H1 (cell line): Measurements from ENCODE around the gene FBN1. TPM values are rescaled to one million over a fixed set of nuclear protein-coding genes. Genes with fewer than 3 reads are reported as not detected.

Experiments used
- CTCF ChIA-PET: fragments of 300-600 bp; sonication (Branson Sonifier 250); formaldehyde crosslinking; loops from one replicate; lab custom pipeline; 2021; ENCODE audit not compliant: partially characterized antibody; lab: Charles Lee
- POLR2A ChIA-PET: fragments of 300-600 bp; sonication (Branson Sonifier 250); formaldehyde crosslinking; loops from one replicate; lab custom pipeline; 2021; ENCODE audit warnings: inconsistent platforms; ENCODE audit not compliant: partially characterized antibody; lab: Charles Lee
- DNase-seq, 2 experiments: peaks; one replicate each; pipeline versions ENCODE4 v3.0.0 to v3.0.0-alpha.2; 2010 to 2022; ENCODE audit warnings: low spot score in 2 of 2, low read depth in 1 of 2, mixed read lengths in 1 of 2
- FAIRE-seq: peaks from 2 replicates; lab custom pipeline; 2011; peaks lifted over from hg19 to GRCh38; lab: Jason Lieb, UNC
- H2AFZ ChIP-seq: 2 replicates; pipeline ENCODE4 v1.8.1; 2012; ENCODE audit warnings: low read length, inconsistent platforms
- H2AK5ac ChIP-seq: 2 replicates; pipeline ENCODE4 v1.6.1; 2013; ENCODE audit warnings: low read depth, low read length
- H2BK120ac ChIP-seq: replicated peaks from 2 replicates; pipeline ENCODE3; 2013; ENCODE audit warnings: low read depth, low read length, inconsistent platforms
- H2BK12ac ChIP-seq: 2 replicates; pipeline ENCODE4 v1.6.1; 2013; ENCODE audit warnings: low read depth, low read length
- H2BK15ac ChIP-seq: 2 replicates; pipeline ENCODE4 v1.6.1; 2013; ENCODE audit warnings: low read length
- H2BK20ac ChIP-seq: 2 replicates; pipeline ENCODE4 v1.6.1; 2013; ENCODE audit warnings: low read length
- H2BK5ac ChIP-seq: 2 replicates; pipeline ENCODE4 v1.6.1; 2013; ENCODE audit warnings: low read depth, low read length
- H3K14ac ChIP-seq: 2 replicates; pipeline ENCODE4 v1.6.1; 2013; ENCODE audit warnings: inconsistent platforms; ENCODE audit not compliant: insufficient read length
- H3K18ac ChIP-seq: 2 replicates; pipeline ENCODE4 v1.6.1; 2013; ENCODE audit warnings: low read length; ENCODE audit errors: extremely low read depth
- H3K23ac ChIP-seq: 2 replicates; pipeline ENCODE4 v1.6.1; 2013; ENCODE audit warnings: inconsistent platforms; ENCODE audit not compliant: insufficient read length
- H3K23me2 ChIP-seq: 2 replicates; pipeline ENCODE4 v1.6.1; 2013; ENCODE audit warnings: low read depth, low read length
- H3K27ac ChIP-seq: 2 replicates; pipeline ENCODE4 v1.6.1; 2011; ENCODE audit warnings: low read depth, low read length, inconsistent platforms
- H3K27me3 ChIP-seq, 4 experiments: replicated peaks in 1 of 4; 1 replicate in 1 of 4; 2 replicates in 3 of 4; pipeline versions ENCODE4 v1.6.1 to v1.8.1; 2011 to 2013; ENCODE audit warnings: low read length in 3 of 4, mild to moderate bottlenecking in 3 of 4, inconsistent platforms in 2 of 4, mixed read lengths in 2 of 4, moderate library complexity in 1 of 4; ENCODE audit not compliant: control insufficient read depth in 3 of 4, insufficient read depth in 3 of 4; ENCODE audit errors: extremely low read depth in 1 of 4
- H3K36me3 ChIP-seq, 4 experiments: 2 replicates each; pipeline versions ENCODE4 v1.6.1 to v1.8.1; 2011 to 2013; ENCODE audit warnings: mild to moderate bottlenecking in 4 of 4, low read length in 3 of 4, moderate library complexity in 2 of 4, control low read depth in 1 of 4, inconsistent platforms in 1 of 4; ENCODE audit not compliant: insufficient read depth in 4 of 4, control insufficient read depth in 2 of 4
- H3K4ac ChIP-seq: replicated peaks from 2 replicates; pipeline ENCODE3; 2013; ENCODE audit warnings: low read length, low read depth, mixed read lengths, inconsistent platforms; ENCODE audit not compliant: insufficient read length
- H3K4me1 ChIP-seq, 4 experiments: replicated peaks in 1 of 4; 1 replicate in 1 of 4; 2 replicates in 3 of 4; pipeline versions ENCODE4 v1.6.1 to v1.8.1; 2011 to 2013; ENCODE audit warnings: low read length in 3 of 4, inconsistent platforms in 2 of 4, mixed read lengths in 1 of 4; ENCODE audit not compliant: insufficient read depth in 4 of 4, control insufficient read depth in 3 of 4
- H3K4me2 ChIP-seq, 2 experiments: 2 replicates each; pipeline versions ENCODE4 v1.6.1 to v1.8.1; 2011 to 2013; ENCODE audit warnings: low read depth in 2 of 2, low read length in 2 of 2, control low read depth in 1 of 2, inconsistent platforms in 1 of 2, mild to moderate bottlenecking in 1 of 2; ENCODE audit not compliant: insufficient read depth in 1 of 2
- H3K4me3 ChIP-seq, 4 experiments: fragments of 200-600, 300-600 bp in 1 of 4; sonication (generic), shearing (Covaris generic), sonication (Bioruptor Twin) in 1 of 4; 2 replicates each; pipeline versions ENCODE4 v1.5.1 to v1.8.1; 2011 to 2016; ENCODE audit warnings: low read length in 4 of 4, low read depth in 3 of 4, control low read depth in 2 of 4, inconsistent platforms in 2 of 4, mild to moderate bottlenecking in 2 of 4, mixed read lengths in 1 of 4, moderate library complexity in 1 of 4; ENCODE audit not compliant: insufficient read depth in 2 of 4; ENCODE audit errors: extremely low read depth in 1 of 4
- H3K56ac ChIP-seq: replicated peaks from 2 replicates; pipeline ENCODE3; 2013; ENCODE audit warnings: low read depth, mild to moderate bottlenecking, mixed read lengths, low read length, inconsistent platforms; ENCODE audit not compliant: insufficient read length
- H3K79me1 ChIP-seq: 2 replicates; pipeline ENCODE4 v1.6.1; 2013; ENCODE audit warnings: low read depth, low read length, control low read depth
- H3K79me2 ChIP-seq, 2 experiments: 2 replicates each; pipeline versions ENCODE4 v1.6.1 to v1.8.1; 2012 to 2013; ENCODE audit warnings: low read length in 2 of 2, mild to moderate bottlenecking in 2 of 2, inconsistent platforms in 1 of 2; ENCODE audit not compliant: insufficient read depth in 2 of 2, control insufficient read depth in 1 of 2
- H3K9ac ChIP-seq, 4 experiments: replicated peaks in 1 of 4; 1 replicate in 1 of 4; 2 replicates in 3 of 4; pipeline versions ENCODE4 v1.6.1 to v1.8.1; 2011 to 2013; ENCODE audit warnings: low read depth in 3 of 4, low read length in 3 of 4, control low read depth in 2 of 4, mild to moderate bottlenecking in 2 of 4, moderate library complexity in 2 of 4, inconsistent platforms in 1 of 4; ENCODE audit errors: extremely low read depth in 1 of 4
- H3K9me3 ChIP-seq, 2 experiments: 2 replicates each; pipeline versions ENCODE4 v1.6.1 to v1.8.1; 2012 to 2013; ENCODE audit warnings: mild to moderate bottlenecking in 2 of 2, moderate library complexity in 2 of 2, control low read depth in 1 of 2, inconsistent platforms in 1 of 2, low read depth in 1 of 2, low read length in 1 of 2, mixed read lengths in 1 of 2; ENCODE audit not compliant: insufficient read depth in 2 of 2
- H4K20me1 ChIP-seq, 2 experiments: replicated peaks in 1 of 2; 2 replicates each; pipeline versions ENCODE3 to v1.8.1; 2011 to 2013; ENCODE audit warnings: inconsistent platforms in 2 of 2, low read length in 2 of 2, mild to moderate bottlenecking in 1 of 2; ENCODE audit not compliant: insufficient read depth in 2 of 2, control insufficient read depth in 1 of 2
- H4K5ac ChIP-seq: 2 replicates; pipeline ENCODE4 v1.6.1; 2013; ENCODE audit warnings: low read length, low read depth, mixed read lengths, inconsistent platforms; ENCODE audit not compliant: insufficient read length
- H4K8ac ChIP-seq: 2 replicates; pipeline ENCODE4 v1.8.0; 2013; ENCODE audit warnings: mild to moderate bottlenecking, moderate library complexity, low read length, inconsistent platforms; ENCODE audit not compliant: insufficient read depth; ENCODE audit errors: extremely low read depth
- H4K91ac ChIP-seq: replicated peaks from 2 replicates; pipeline ENCODE3; 2013; ENCODE audit warnings: low read length, mixed read lengths, inconsistent platforms; ENCODE audit not compliant: insufficient read length
- BRCA1 ChIP-seq: IDR thresholded peaks from 2 replicates; pipeline ENCODE4 v1.6.1; 2012; ENCODE audit warnings: low read depth, low read length, improper control_type of control experiment
- CBX5 ChIP-seq: fragments of 300-800, 300-1000 bp; sonication (generic); IDR thresholded peaks from 2 replicates; pipeline ENCODE4 v1.7.1; 2016; ENCODE audit warnings: antibody characterized with exemption, low read length, low read depth
- CHD1 ChIP-seq: IDR thresholded peaks from 2 replicates; pipeline ENCODE4 v1.6.1; 2012; ENCODE audit warnings: low read depth, low read length, improper control_type of control experiment
- EP300 ChIP-seq, 2 experiments: IDR thresholded peaks; 1 replicate in 1 of 2; 2 replicates in 1 of 2; pipeline ENCODE4 v1.6.1; 2011 to 2012; ENCODE audit warnings: low read depth in 2 of 2, low read length in 2 of 2, mild to moderate bottlenecking in 2 of 2, borderline replicate concordance in 1 of 2, inconsistent platforms in 1 of 2, moderate library complexity in 1 of 2
- NANOG ChIP-seq: IDR thresholded peaks from 2 replicates; pipeline ENCODE4 v1.6.1; 2011; ENCODE audit warnings: low read length, low read depth, mild to moderate bottlenecking, inconsistent platforms; ENCODE audit not compliant: insufficient read depth, poor library complexity, severe bottlenecking
- POLR2A ChIP-seq, 2 experiments: IDR thresholded peaks; 1 replicate in 1 of 2; 2 replicates in 1 of 2; pipeline ENCODE4 v1.6.1; 2011; ENCODE audit warnings: low read depth in 2 of 2, low read length in 2 of 2, mild to moderate bottlenecking in 2 of 2; ENCODE audit errors: control extremely low read depth in 1 of 2
- RBBP5 ChIP-seq: IDR thresholded peaks from 2 replicates; pipeline ENCODE4 v1.7.1; 2012; ENCODE audit warnings: low read depth, mild to moderate bottlenecking, inconsistent platforms, low read length, moderate library complexity, borderline replicate concordance
- RXRA ChIP-seq: IDR thresholded peaks from 2 replicates; pipeline ENCODE4 v1.6.1; 2011; ENCODE audit warnings: low read depth, mild to moderate bottlenecking, low read length, moderate library complexity; ENCODE audit not compliant: insufficient read depth
- SAP30 ChIP-seq: fragments of 300-600 bp; sonication (generic); IDR thresholded peaks from 2 replicates; pipeline ENCODE4 v1.7.1; 2012; ENCODE audit warnings: low read length, moderate library complexity, mild to moderate bottlenecking, inconsistent platforms; ENCODE audit not compliant: insufficient read depth, insufficient replicate concordance
- SIN3A ChIP-seq, 2 experiments: IDR thresholded peaks in 1 of 2; conservative IDR thresholded peaks in 1 of 2; 2 replicates each; pipeline ENCODE4 v1.6.1; 2011 to 2012; ENCODE audit warnings: low read length in 2 of 2, improper control_type of control experiment in 1 of 2, low read depth in 1 of 2, mild to moderate bottlenecking in 1 of 2
- SP2 ChIP-seq: IDR thresholded peaks from 2 replicates; pipeline ENCODE4 v1.6.1; 2012; ENCODE audit warnings: mild to moderate bottlenecking, low read length, inconsistent platforms
- SRF ChIP-seq: IDR thresholded peaks from 2 replicates; pipeline ENCODE4 v1.6.1; 2011; ENCODE audit warnings: mild to moderate bottlenecking, low read depth, low read length, moderate library complexity
- SUZ12 ChIP-seq: fragments of 200-600 bp; sonication (generic); IDR thresholded peaks from 2 replicates; pipeline ENCODE4 v1.6.1; 2012; ENCODE audit warnings: mild to moderate bottlenecking, inconsistent platforms, low read length, moderate library complexity, mixed read lengths
- TAF7 ChIP-seq: optimal IDR thresholded peaks from 2 replicates; pipeline ENCODE3; 2011; ENCODE audit warnings: low read depth, mild to moderate bottlenecking, inconsistent platforms, low read length, moderate library complexity, borderline replicate concordance
- WGBS, 2 experiments: shearing (Covaris generic) in 1 of 2; methylation state at CpG; one replicate each; pipeline versions ENCODE4 v1.1.6 to v1.1.7; 2013 to 2015; ENCODE audit warnings: low lambda C conversion rate in 2 of 2, mixed read lengths in 2 of 2, inconsistent platforms in 1 of 2, low coverage in 1 of 2, missing lambda C conversion rate in 1 of 2; ENCODE audit not compliant: insufficient replicate concordance in 2 of 2, insufficient coverage in 1 of 2, insufficient read length in 1 of 2; ENCODE audit errors: extremely low coverage in 1 of 2, missing lambda C conversion rate in 1 of 2; 5-methylcytosine and 5-hydroxymethylcytosine counted together
- polyA plus RNA-seq, 7 experiments: library from polyadenylated mRNA; depleted of rRNA in 3 of 7; stranded (reverse) in 5 of 7; unstranded in 2 of 7; fragments of >200 nt in 5 of 7; fragments of 200-250 nt in 2 of 7; gene quantifications; 1 replicate in 5 of 7; 2 replicates in 1 of 7; 4 replicates in 1 of 7; pipeline versions ENCODE4 v1.2.1 to v1.2.3, GENCODE V29; 2011 to 2013; ENCODE audit warnings: missing spikeins in 2 of 7, mixed read lengths in 2 of 7
- total RNA-seq: library from RNA; stranded (reverse); fragmentation: NEBNext Ultra II Directional; extraction: Animal tissue kit (Norgen Biotek cat#: 25700); gene quantifications from 2 replicates; pipeline ENCODE4 v1.2.1, GENCODE V29; 2021

The FBN1 gene
- total and polyA plus RNA-seq, 2 of the 8 experiments (the other 6 are each of a cell fraction or from before 2014, with no cell fraction given): 3.0 to 4.0 TPM

- CTCF ChIA-PET: interaction anchor here (1.1 to 4.5 kb wide), 3 partner anchors 26 to 125 kb away, joined by 3 to 20 read pairs (median 3); no protein-coding TSS in a partner anchor
- no peak overlapping the region for H3K4me2 ChIP-seq
- FAIRE-seq: no peak
- no peak for TF ChIP-seq RBBP5
- TF ChIP-seq SRF: no peak
- no peak for TF ChIP-seq RXRA
- TF ChIP-seq NANOG: no peak
- TF ChIP-seq SIN3A (conservative IDR thresholded peaks at IDR 0.05 in 1 of 2, IDR thresholded peaks at IDR 0.05 in 1 of 2; ENCODE audit: low read depth in 1 of 2, low read length in 2 of 2): no peak
- no peak for TF ChIP-seq TAF7
- TF ChIP-seq SP2: no peak
- no peak for TF ChIP-seq EP300 (IDR thresholded peaks at IDR 0.05; ENCODE audit: borderline replicate concordance in 1 of 2, low read depth in 2 of 2, low read length in 2 of 2)
- TF ChIP-seq CBX5: no peak
- no peak for TF ChIP-seq SAP30
- no peak for TF ChIP-seq POLR2A (IDR thresholded peaks at IDR 0.05; ENCODE audit: control extremely low read depth in 1 of 2, low read depth in 2 of 2, low read length in 2 of 2)
- no peak for TF ChIP-seq CHD1
- no peak for TF ChIP-seq BRCA1
- no peak for TF ChIP-seq SUZ12
These were observed 163.7 kb downstream of the FBN1 start for GRCh38 chr15:48481802-48482201.

More at GRCh38 chr15:48481802-48482201, 163.7 kb downstream of the FBN1 start:
- H3K27ac ChIP-seq: no peak overlapping the region
- no peak overlapping the region for H4K5ac ChIP-seq
- no peak overlapping the region for H3K23ac ChIP-seq
- no peak overlapping the region for H2BK12ac ChIP-seq
- no peaks in the 10 kb centered on the region for H4K20me1 ChIP-seq
- no peak overlapping the region for H3K56ac ChIP-seq
- no peak overlapping the region for H3K9ac ChIP-seq
- H3K4me1 ChIP-seq: peaks cover 0 to 3% (median 1%) of the 10 kb centered on the region in 4 experiments; a peak in 2 of 7 replicates
- H4K91ac ChIP-seq: no peak overlapping the region
- H3K4ac ChIP-seq: no peak overlapping the region
- no peak overlapping the region for H3K14ac ChIP-seq
- no peaks in the 10 kb centered on the region for H3K23me2 ChIP-seq
- H2AFZ ChIP-seq: no peak overlapping the region
- no peak overlapping the region for H4K8ac ChIP-seq
- POLR2A ChIA-PET: no interaction called here
- no peak for DNase-seq
- no peak overlapping the region for H3K18ac ChIP-seq
- H3K79me2 ChIP-seq: no peaks in the 10 kb centered on the region
- H3K9me3 ChIP-seq: no peaks in the 10 kb centered on the region
- no peak overlapping the region for H2BK20ac ChIP-seq
- H2BK5ac ChIP-seq: no peak overlapping the region
- H2BK15ac ChIP-seq: no peak overlapping the region
- H2AK5ac ChIP-seq: no peak overlapping the region
- no peaks in the 10 kb centered on the region for H3K36me3 ChIP-seq
- H3K79me1 ChIP-seq: no peaks in the 10 kb centered on the region
- H2BK120ac ChIP-seq: no peak overlapping the region
- no peak overlapping the region for H3K4me3 ChIP-seq
- 76% methylated on average over 2 of the region's 2 CpGs; no CpG with 5 or more reads in 1 of the 2 experiments for WGBS, 2 experiments
- H3K27me3 ChIP-seq: no peaks in the 10 kb centered on the region
